ENCODE results near the gene SDHC.
"Not testable (repeated sequence)": the region's sequence is repeated elsewhere in the genome, so short reads cannot be mapped to it uniquely, and the experiment has no call there.

The SDHC gene

DNA sequence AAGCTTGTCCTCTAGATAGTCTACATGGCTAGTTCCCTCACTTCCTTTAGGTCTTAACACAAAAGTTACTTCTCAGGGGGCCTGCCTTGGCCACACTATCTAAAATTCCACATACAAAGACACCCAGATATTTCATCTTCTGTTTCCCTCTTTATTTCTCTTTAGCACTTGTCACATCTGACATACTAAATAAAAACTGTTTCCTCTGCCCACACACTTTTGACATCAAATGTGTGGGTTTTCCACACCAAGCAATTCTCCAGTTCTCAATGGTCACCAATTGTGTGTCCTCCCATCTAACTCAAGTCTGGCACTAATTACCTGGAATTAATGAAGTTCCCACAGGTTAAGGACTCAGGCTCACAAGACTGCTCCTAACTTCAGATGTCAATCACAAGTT is 79.0 kb downstream of the SDHC start:
- no peak for TF ChIP-seq CTCF (conservative IDR thresholded peaks at IDR 0.05; ENCODE audit: low read length)
- no peak for DNase-seq (ENCODE audit: low read depth)
- H3K4me3 ChIP-seq (ENCODE audit: low read length): no peak overlapping the region

- not testable (repeated sequence) for DNase-seq (ENCODE audit: low read depth)
Observed at GRCh38 chr1:161397038-161397437, 82.9 kb downstream of the SDHC start.

GRCh38 chr1:161398900-161399256 is 84.7 kb downstream of the SDHC start:
- no peak for DNase-seq (ENCODE audit: low read depth)
- peak overlapping the region; percentile 86 for H3K4me3 ChIP-seq (ENCODE audit: low read length)
- TF ChIP-seq CTCF (conservative IDR thresholded peaks at IDR 0.05; ENCODE audit: low read length): no peak

More at GRCh38 chr1:161397038-161397437, 82.9 kb downstream of the SDHC start:
- not testable (repeated sequence) for H3K4me3 ChIP-seq (ENCODE audit: low read length)

DNA sequence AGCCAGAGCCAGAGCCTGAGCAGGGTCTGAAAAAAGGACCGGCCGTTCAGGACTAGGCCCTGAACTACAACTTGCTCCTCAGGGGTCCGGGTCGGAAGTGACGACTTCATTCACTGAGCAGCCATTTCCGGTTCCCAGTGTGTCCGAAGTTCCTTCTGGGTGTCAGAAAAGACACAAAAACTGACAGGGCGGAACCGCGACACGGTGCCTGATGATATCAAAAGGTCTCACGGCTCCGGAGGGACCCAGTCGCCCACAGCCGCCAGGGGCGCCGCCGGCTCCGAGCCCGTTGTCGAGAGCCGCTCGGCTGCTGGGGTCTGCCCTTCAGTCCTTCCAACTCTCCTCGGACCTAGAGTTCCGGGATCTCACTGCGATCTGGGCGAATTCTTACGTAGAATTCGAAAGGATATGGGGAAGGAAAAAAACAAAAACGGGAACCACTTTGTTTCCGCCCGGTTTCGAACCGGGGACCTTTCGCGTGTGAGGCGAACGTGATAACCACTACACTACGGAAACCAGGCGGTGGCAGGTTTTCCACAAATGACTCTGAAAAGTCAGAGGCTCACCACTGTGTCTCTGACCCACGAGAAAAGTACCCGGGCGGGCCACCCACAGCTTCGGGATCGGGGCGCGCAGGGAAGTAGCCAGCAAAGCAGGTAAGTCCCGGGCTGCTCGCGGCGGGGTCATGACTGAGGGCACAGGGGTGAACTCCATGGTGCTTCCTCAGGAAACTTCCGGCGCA is 85.2 kb downstream of the SDHC start:
- peak; percentile 40 for TF ChIP-seq CTCF (conservative IDR thresholded peaks at IDR 0.05; ENCODE audit: low read length)
- DNase-seq (ENCODE audit: low read depth): peak; percentile 92
- H3K4me3 ChIP-seq (ENCODE audit: low read length): peak overlapping the region; percentile 86

GRCh38 chr1:161402446-161402845 is 88.3 kb downstream of the SDHC start:
- no peak for TF ChIP-seq CTCF (conservative IDR thresholded peaks at IDR 0.05; ENCODE audit: low read length)
- H3K4me3 ChIP-seq (ENCODE audit: low read length): no peak overlapping the region
- DNase-seq (ENCODE audit: low read depth): no peak

DNA sequence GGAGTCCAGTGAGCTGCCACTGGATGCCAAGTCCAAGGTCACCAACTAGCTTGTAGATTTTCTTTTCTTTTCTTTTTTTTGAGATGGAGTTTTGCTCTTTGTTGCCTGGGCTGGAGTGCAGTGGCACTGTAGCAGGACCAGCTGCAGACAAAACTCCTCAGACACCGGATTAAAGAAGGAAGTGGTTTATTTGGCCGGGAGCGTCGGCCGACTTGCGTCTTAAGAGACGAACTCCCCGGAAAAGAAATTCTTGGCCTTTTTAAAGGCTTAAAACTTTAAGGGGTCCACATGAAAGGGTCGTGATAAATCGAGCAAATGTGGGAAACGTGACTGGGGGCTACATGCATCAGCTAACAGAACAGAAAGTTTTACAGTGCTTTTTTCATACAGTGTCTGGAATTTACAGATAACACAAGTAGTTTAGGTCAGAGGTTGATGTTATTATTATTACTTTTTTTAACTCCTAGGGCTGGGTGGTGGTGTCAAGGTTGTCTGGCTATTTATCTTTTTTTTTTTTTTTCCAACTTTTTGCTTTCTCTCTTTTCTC is 89.9 kb downstream of the SDHC start:
- DNase-seq (ENCODE audit: low read depth): no peak
- TF ChIP-seq CTCF (conservative IDR thresholded peaks at IDR 0.05; ENCODE audit: low read length): no peak
- H3K4me3 ChIP-seq (ENCODE audit: low read length): no peak overlapping the region

- DNase-seq (ENCODE audit: low read depth); H3K4me3 ChIP-seq (ENCODE audit: low read length): not testable (repeated sequence)
Observed at GRCh38 chr1:161406551-161406950, 92.4 kb downstream of the SDHC start.

- no peak for TF ChIP-seq CTCF (conservative IDR thresholded peaks at IDR 0.05; ENCODE audit: low read length)
- no peak overlapping the region for H3K4me3 ChIP-seq (ENCODE audit: low read length)
- DNase-seq (ENCODE audit: low read depth): no peak
Observed at GRCh38 chr1:161407451-161407985, 93.3 kb downstream of the SDHC start.
